Activated CD4-positive, CD25-positive, alpha-beta regulatory T cell treated with anti-CD3 and anti-CD28 coated beads, Interleukin-2, amount 50 U/mL, for 72 hours (primary cell): ENCODE results near the gene HOXB4.

Experiments
- DNase-seq: peaks from one replicate; pipeline ENCODE4 v3.0.0; 2021

HOXB4 gene

GRCh38 chr17:48556576-48557401 lies 21.4 kb downstream of the HOXB4 start:
- DNase-seq, result no peak

GRCh38 chr17:48556229-48556575 lies 21.9 kb downstream of the HOXB4 start:
- no peak for DNase-seq

GRCh38 chr17:48555258-48556228 lies 22.6 kb downstream of the HOXB4 start:
- DNase-seq, result no peak

GRCh38 chr17:48554412-48555257 lies 23.5 kb downstream of the HOXB4 start:
- no peak for DNase-seq

- DNase-seq, result no peak
Observed at GRCh38 chr17:48553826-48554225, 24.3 kb downstream of the HOXB4 start.

- no peak for DNase-seq
Observed at GRCh38 chr17:48553190-48553547, 25.0 kb downstream of the HOXB4 start.

GRCh38 chr17:48552466-48553189 lies 25.5 kb downstream of the HOXB4 start:
- no peak for DNase-seq

GRCh38 chr17:48551596-48552465 lies 26.3 kb downstream of the HOXB4 start:
- no peak for DNase-seq

- DNase-seq, result no peak
Observed at GRCh38 chr17:48551214-48551555, 27.0 kb downstream of the HOXB4 start.

GRCh38 chr17:48550502-48551213 lies 27.5 kb downstream of the HOXB4 start:
- DNase-seq, result no peak

GRCh38 chr17:48549914-48550501 lies 28.1 kb downstream of the HOXB4 start:
- no peak for DNase-seq

- DNase-seq, result no peak
Observed at GRCh38 chr17:48549281-48549630, 28.9 kb downstream of the HOXB4 start.

GRCh38 chr17:48548523-48549280 lies 29.4 kb downstream of the HOXB4 start:
- DNase-seq, result no peak

GRCh38 chr17:48547808-48548522 lies 30.2 kb downstream of the HOXB4 start:
- no peak for DNase-seq

GRCh38 chr17:48546924-48547807 lies 31.0 kb downstream of the HOXB4 start:
- DNase-seq, result no peak

GRCh38 chr17:48546137-48546923 lies 31.8 kb downstream of the HOXB4 start:
- DNase-seq, result no peak

- no peak for DNase-seq
Observed at GRCh38 chr17:48545539-48545938, 32.6 kb downstream of the HOXB4 start.
